Measurements from ENCODE around the gene KIF3C.
"Not testable (repeated sequence)": the region's sequence is repeated elsewhere in the genome, so short reads cannot be mapped to it uniquely, and the experiment has no call there.

KIF3C gene

DNA sequence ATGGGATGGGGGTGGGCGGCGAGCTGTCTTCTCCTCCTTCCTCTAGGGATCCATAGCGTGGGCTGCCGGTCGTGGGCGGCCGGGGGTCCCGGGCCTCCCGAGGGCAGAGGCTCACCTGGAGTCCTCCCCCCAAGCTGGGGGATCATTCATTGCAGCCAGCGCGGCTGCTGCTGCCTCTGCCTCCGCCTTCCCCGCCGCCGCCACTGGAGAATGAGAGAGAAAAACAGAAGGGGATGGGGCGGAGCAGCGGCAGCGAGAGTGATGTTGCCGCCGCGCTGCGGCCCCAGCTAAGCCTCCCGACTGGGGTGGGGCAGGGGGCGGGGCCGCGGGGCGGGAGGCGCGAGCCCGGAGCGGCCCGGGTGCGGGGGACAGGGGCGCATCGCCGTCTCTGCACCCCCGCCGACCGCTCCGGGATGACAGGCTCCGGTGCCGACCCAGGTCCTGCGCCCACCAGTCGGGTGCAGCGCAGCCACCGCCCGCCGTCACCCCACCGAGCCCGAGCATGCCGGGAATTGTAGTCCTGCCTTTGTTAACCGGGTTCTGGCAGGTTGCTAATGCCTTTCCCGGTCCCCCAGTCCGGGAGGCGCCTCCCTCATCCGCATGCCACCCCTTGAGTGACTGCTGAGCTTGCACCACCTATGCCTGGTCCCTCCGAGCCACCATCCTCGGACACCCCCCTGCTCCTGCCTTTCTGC is at the start of gene KIF3C:
KIF3C (minus strand) TSS at position 225 of the 695 bp plus-strand sequence. CDS start 580 bp downstream, outside the sequence.
- no peak for FAIRE-seq

- not testable (repeated sequence) for FAIRE-seq
Measured at GRCh38 chr2:26028083-26028482, 45.8 kb upstream of the KIF3C start.

DNA sequence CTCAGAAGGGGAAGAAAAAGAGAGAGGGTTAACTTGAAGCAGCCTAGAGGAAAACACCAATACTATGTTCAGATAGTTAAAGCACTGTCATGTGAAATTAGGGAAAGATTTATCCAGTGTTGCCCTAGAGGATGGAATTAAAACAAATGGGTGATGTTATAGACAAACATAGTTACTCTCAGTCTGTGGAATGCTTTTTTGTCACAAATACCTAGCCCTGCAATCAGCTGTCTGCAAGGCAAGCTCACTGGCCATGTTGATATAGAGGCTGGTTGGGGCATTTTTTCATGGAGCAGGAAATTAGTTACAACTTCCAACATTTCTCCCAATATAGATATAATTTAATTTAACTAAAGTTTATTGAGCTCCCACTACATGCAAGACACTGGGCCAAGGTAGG is 43.2 kb upstream of the KIF3C start:
- FAIRE-seq = no peak

- FAIRE-seq = no peak
Measured at GRCh38 chr2:26024260-26024659, 42.0 kb upstream of the KIF3C start.

GRCh38 chr2:26020231-26020640 is 37.9 kb upstream of the KIF3C start:
- no peak for FAIRE-seq

GRCh38 chr2:26018184-26019055 is 36.1 kb upstream of the KIF3C start:
- no peak for FAIRE-seq

DNA sequence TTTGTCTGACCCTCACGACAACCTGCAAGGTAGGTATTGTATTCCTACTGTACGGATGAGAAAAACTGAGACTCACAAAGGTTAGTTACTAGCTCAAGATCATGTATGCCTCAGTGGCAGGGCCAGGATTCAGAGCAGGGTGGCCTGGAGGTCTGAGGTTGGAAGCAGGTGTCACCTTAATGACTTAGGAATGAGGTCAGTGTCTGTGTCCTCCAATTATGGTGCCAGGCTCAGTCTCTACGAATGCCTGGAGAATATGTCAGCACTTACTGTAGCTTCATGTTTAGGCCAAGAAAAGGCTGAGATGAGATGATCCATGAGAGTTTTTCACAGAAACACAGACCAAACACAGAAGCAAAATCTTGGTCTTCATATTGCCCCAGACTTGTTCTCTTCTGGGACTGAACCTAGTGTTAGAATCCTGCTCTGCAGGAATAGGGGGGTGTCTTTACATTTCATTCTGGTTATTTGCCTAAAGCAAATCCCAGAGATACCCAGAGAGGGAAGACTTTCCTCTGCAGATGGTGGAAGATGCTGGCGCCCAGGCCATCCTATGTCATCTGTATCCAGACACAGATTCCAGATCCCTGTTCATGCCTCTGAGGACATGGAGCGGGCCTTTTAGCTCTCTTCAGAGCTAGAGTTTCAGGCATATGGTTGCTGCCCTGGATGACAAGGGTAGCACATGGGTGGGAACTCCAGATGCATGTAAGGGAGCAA is 35.3 kb upstream of the KIF3C start:
- no peak for FAIRE-seq

DNA sequence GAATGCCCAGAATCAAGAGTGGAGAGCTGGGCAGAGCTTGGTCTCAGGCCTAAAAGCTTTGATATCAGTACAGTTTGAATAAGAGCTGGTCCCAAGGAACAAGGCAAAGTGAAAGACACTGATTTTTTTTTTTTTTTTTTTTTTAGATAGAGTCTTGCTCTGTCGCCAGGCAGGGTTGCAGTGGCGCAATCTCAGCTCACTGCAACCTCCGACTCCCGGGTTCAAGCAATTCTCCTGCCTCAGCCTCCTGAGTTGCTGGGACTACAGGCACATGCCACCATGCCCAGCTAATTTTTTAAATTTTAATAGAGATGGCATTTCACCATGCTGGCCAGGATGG is 34.4 kb upstream of the KIF3C start:
- FAIRE-seq = not testable (repeated sequence)

- no peak for FAIRE-seq
Measured at GRCh38 chr2:26016012-26016705, 33.9 kb upstream of the KIF3C start.

DNA sequence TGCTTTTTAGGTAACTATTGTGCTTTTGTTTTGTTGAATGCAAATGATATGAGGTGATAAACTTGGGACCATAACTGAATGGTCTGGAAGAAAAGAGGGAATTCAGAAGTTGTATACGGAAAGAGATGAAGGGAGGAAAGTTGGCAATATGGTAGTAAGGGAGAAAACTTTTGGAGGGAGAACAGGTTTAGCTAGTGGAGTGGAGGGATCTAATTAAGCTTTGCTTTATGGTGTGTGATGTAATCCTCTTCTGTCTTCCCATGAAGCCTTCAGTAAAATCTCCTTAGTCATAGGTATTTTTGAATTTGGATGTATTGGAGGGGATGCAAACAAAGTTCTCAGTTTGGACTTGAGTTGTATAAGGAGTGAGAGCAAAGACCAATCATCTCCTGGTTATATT is 31.4 kb upstream of the KIF3C start:
- no peak for FAIRE-seq

- FAIRE-seq = no peak
Measured at GRCh38 chr2:26011990-26012856, 29.9 kb upstream of the KIF3C start.

- FAIRE-seq = no peak
Measured at GRCh38 chr2:26011609-26011989, 29.3 kb upstream of the KIF3C start.

DNA sequence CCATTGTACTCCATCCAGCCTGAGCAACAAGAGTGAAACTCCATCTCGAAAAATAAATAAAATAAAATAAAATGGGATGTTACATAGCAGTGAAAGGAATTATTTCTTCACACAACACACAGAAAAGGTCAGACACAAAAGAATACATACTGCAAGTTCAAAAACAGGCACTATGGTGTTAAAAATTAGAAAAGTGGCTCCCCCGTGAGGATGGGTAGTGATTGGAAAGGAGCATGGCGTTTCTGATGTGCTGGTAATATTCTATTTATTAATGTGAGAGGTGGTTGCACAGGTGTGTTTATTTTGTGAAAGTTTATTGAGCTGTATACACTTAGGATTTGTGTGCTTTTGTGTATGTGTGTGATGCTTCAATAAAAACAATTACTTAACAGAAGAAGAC is 28.6 kb upstream of the KIF3C start:
- FAIRE-seq = no peak

DNA sequence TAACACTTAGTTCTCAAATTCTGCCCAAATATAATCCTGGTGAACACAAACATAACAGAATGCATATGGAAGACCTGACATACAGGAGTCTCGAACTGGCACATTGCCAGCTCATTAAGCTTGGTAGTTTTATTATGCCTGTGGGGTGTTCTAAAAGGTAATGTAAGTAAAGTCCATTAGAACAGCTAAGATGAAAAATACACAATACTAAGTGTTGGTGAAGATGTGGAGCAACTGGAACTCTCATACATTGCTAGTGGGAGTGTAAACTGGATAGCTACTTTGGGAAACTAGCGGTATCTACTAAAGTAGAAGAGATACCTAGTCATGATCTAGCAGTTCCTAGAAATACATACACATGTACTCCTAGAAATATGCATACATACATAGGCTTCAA is 27.3 kb upstream of the KIF3C start:
- FAIRE-seq = no peak

GRCh38 chr2:26008851-26009566 is 26.7 kb upstream of the KIF3C start:
- FAIRE-seq = no peak

GRCh38 chr2:26008095-26008494 is 25.8 kb upstream of the KIF3C start:
- FAIRE-seq = no peak

- no peak for FAIRE-seq
Measured at GRCh38 chr2:26002632-26003310, 20.5 kb upstream of the KIF3C start.

GRCh38 chr2:26001743-26002351 is 19.6 kb upstream of the KIF3C start:
- no peak for FAIRE-seq

DNA sequence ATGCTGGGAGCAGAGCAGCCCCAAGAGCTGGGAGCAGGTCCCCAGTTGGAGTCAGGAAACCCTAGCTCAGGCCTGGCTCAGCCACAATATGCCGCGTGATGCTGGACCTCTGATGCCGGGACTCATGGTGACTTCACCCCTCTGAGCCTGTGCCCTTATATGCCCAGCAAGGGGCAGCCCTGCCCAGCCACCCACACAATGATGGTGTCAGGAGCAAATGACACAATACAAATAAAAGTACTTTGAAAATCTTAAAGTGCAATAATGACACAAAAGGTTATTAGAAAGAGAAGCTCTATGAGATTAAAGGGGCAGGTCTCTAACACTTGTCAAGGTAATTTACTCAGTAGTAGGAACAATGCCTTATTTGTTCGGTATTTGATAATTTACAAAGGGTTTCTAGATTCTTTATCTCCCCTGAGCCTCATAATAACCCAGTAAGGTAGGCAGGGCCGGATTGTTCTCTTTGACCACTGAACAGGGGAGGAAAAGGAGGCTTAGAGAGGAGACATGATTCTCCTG is 18.3 kb upstream of the KIF3C start:
- FAIRE-seq = no peak

DNA sequence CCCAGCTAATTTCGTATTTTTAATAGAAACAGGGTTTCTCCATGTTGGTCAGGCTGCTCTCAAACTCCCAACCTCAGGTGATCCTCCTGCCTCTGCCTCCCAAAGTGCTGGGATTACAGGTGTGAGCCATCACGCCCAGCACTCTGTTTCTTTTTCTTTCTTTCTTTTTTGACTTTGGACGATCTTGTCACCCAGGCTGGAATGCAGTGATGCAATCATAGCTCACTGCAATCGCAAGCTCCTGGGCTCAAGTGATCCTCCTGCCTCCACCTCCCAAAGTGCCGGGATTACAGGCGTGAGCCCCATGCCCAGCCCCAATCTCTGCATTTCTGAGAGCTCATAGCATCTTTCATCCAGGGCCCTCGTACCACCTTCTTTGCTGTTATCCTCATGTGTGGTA is 17.1 kb upstream of the KIF3C start:
- not testable (repeated sequence) for FAIRE-seq
